Heart right ventricle (tissue), 16 donors: ENCODE data around the gene SNX1. TPM values are rescaled to one million over a fixed set of nuclear protein-coding genes. Genes with fewer than 3 reads are reported as not detected.

Experiments
- ATAC-seq, 8 donors: fragments of 200-7000 bp; cut with Tn5 transposase; one replicate each; pipeline ENCODE4 v1.9.1; 2020; ENCODE audit warnings: mild to moderate bottlenecking in 8 of 8, moderate library complexity in 8 of 8, moderate number of reproducible peaks in 1 of 8
- DNase-seq, 2 donors: peaks; one replicate each; pipeline ENCODE4 v3.0.0-alpha.2; 2020
- H3K27ac ChIP-seq, 10 donors: fragments of 200-600 bp; sonication (generic) in 2 of 10; one replicate each; pipeline versions ENCODE4 v1.5.0 to v1.8.0; 2020 to 2022; ENCODE audit warnings: mild to moderate bottlenecking in 3 of 10
- H3K27me3 ChIP-seq, 7 donors: fragments of 200-600 bp; one replicate each; pipeline ENCODE4 v1.8.0; 2021 to 2022; ENCODE audit warnings: mild to moderate bottlenecking in 2 of 7
- H3K36me3 ChIP-seq, 9 donors: fragments of 200-600 bp; sonication (generic) in 1 of 9; one replicate each; pipeline versions ENCODE4 v1.5.0 to v1.8.0; 2020 to 2022; ENCODE audit warnings: mild to moderate bottlenecking in 2 of 9
- H3K4me1 ChIP-seq, 9 donors: fragments of 200-600 bp; sonication (generic) in 1 of 9; one replicate each; pipeline versions ENCODE4 v1.5.0 to v1.8.0; 2020 to 2022; ENCODE audit warnings: mild to moderate bottlenecking in 4 of 9
- H3K4me3 ChIP-seq, 10 donors: fragments of 200-600 bp; sonication (generic) in 2 of 10; one replicate each; pipeline versions ENCODE4 v1.5.0 to v1.8.0; 2020 to 2022; ENCODE audit warnings: mild to moderate bottlenecking in 7 of 10, moderate library complexity in 2 of 10
- H3K9me3 ChIP-seq, 11 donors: fragments of 200-600 bp in 10 of 11; sonication (generic) in 2 of 11; one replicate each; pipeline versions ENCODE4 v1.5.0 to v1.8.0; 2013 to 2022; ENCODE audit warnings: mild to moderate bottlenecking in 2 of 11, control low read depth in 1 of 11, moderate library complexity in 1 of 11
- CTCF ChIP-seq, 9 donors: fragments of 200-600 bp; sonication (generic) in 2 of 9; IDR thresholded peaks; one replicate each; pipeline versions ENCODE4 v1.5.0 to v1.8.0; 2021 to 2022; ENCODE audit warnings: antibody characterized with exemption in 9 of 9, mild to moderate bottlenecking in 5 of 9, moderate library complexity in 1 of 9
- WGBS, 2 donors: extraction: QIAGEN DNeasy Blood & Tissue Kit; methylation state at CpG; one replicate each; pipeline ENCODE4 v1.1.7; 2013; ENCODE audit warnings: inconsistent platforms in 1 of 2; 5-methylcytosine and 5-hydroxymethylcytosine counted together
- intact Hi-C, 10 donors: fragments of 100-400 bp; cut with DNase I; formaldehyde crosslinking; loops; one replicate each; pipeline versions ENCODE4 v1.11.1 to v1.14.2; 2022
- polyA plus RNA-seq, 2 donors: library from polyadenylated mRNA; stranded (reverse); fragments of 200-250 nt; gene quantifications; one replicate each; pipeline ENCODE4 v1.2.3, GENCODE V29; 2013
- total RNA-seq, 10 donors: library from RNA; stranded (reverse); fragmentation: NEBNext Ultra II Directional in 3 of 10; extraction: Animal tissue kit (Norgen Biotek cat#: 25700) in 3 of 10; gene quantifications; one replicate each; pipeline versions ENCODE4 v1.2.1 to v1.2.4, GENCODE V29; 2021 to 2023
- donor health status: Arrhythmogenic right ventricular cardiomyopathy.
- donor health status: ischemic (EF 13 %, LVEDD 7.1; RV severe dilation, severe dysfunction).
- donor health status: healthy with polysubstance abuse.
- donor health status: DM: no; HTN: yes; CAD: no.
- donor health status: DM: no; HTN: no; CAD: no.
- donor health status: ischemic (EF 25% LVEDD 6.9; RV normal size, moderate dysfunction).
- donor health status: ischemic (EF 25% LVEDD 5.7; RV mildly dilated, moderate dysfunction).
- donor health status: healthy.
- donor health status: DM: yes; HTN: yes; CAD: no.
- donor health status: Ischemic cardiomyopathy.
- donor health status: ischemic (EF 35%, LVEDD 5.7; RV mildly dilated, moderate dysfunction).
- donor health status: nonischemic (EF 11% LVEDD 7.7; RV severe dilation, severe dysfunction).
- donor health status: DM: yes; HTN: yes; CAD: no.
- donor health status: PGD.
- donor health status: ischemic (EF 29% LVEDD 5.4; RV normal size, mild dysfunction).
- donor health status: nonischemic (EF 23%, LVEDD 6.1; RV moderate dilation, normal function).

SNX1 gene
- total and polyA plus RNA-seq, 12 donors = 44.9 to 110 (median 88.7) TPM

DNA sequence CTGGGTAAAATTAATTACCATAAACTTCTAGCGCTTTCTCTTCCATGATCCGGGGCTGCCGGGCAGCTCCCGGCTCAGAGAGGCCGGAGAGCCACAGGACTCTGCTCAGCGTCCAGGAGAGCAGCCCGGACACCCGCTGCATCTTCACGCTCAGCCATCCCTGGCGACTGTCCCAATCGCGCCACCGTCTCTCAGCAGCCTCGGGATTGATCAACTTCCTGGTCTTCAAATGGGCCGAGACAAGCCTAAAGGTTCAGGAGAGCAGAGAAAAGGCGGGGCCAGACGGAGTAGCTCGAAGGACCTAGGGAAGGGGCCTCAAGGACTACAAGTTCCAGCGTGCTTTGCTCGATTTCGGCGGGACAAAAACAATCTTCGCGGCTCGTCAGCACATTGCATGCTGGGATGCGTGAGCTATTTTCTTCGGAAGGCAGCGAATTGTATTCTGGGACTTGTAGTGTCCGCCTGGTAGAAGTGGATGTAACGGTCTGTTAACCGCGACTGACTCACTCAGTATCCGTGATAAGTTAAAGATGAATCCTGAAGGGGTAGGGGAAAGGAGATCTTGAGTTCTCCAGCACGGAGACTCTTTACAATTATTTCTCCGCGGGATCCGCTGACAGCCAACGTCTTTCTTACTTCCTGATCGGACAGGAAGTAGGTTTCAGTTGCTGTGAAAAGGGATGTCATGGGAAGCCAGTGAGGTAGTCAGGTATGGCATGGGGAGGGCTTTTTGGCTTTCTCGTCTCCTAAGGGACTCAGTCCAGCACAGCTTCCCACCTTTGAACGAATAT lies 2.0 kb upstream of the SNX1 start, which contains the start of gene CIAO2A:
TSS of gene CIAO2A (minus strand) at position 212 of the 791 bp plus-strand sequence. CDS start at position 142, 70 bp downstream.
- H3K36me3 ChIP-seq = peaks cover 0 to 17% (median 2%) of the 10 kb centered on the region in 9 donors
- ATAC-seq (peak; percentile 85 to 91 (median 87)), DNase-seq (peak; percentile 87 to 97)
- intact Hi-C loops = loop anchor here in 5 of 10 donors (2.0 to 10.0 kb wide), 5 partner anchors 58 to 291 kb away; partner anchors contain the start of genes SNX22 (in 3 of the 5), PCLAF (in 1 of the 5), PPIB (in 1 of the 5) and TRIP4 (in 1 of the 5)
- no peaks in the 10 kb centered on the region for H3K27me3 ChIP-seq
- peaks cover 6 to 85% (median 80%) of the 10 kb centered on the region in 9 donors for H3K4me1 ChIP-seq
- no peaks in the 10 kb centered on the region for H3K9me3 ChIP-seq
- TF ChIP-seq CTCF (IDR thresholded peaks at IDR 0.05) = no peak
- peak within 1 kb of the TSS; percentile 57 to 82 (median 74) for H3K4me3 ChIP-seq
- H3K27ac ChIP-seq = peak within 1 kb of the TSS; percentile 78 to 96 (median 87)
- WGBS, 2 donors = 0% methylated on average over 41 of the region's 41 CpGs

DNA sequence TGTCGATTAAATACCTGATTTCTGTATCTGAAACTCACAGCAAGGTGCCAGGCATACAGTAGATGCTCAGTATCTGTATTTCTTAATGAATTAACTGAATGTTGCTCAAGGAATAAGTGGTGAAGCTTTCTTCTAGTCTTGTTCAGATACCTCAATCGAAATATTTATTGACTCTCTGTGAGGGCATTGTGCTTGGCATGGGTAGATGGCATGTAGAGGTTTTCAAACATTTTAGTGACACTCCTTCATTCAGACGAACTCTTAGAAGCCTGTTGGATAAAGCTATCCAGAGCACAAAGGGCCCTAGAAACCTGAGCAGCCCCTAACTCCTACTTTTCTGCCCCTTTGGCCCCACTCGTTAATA lies 369 bp upstream of the SNX1 start:
- no peak for TF ChIP-seq CTCF (IDR thresholded peaks at IDR 0.05)
- intact Hi-C loops = loop anchor here in 6 of 10 donors (5.0 to 10.0 kb wide), 3 partner anchors 57 to 289 kb away; partner anchors contain the start of genes SNX22 (in 5 of the 6), PCLAF (in 1 of the 6) and TRIP4 (in 1 of the 6)
- peak overlapping the region in 9 of 10 donors; percentile 67 to 98 (median 95) for H3K4me3 ChIP-seq

DNA sequence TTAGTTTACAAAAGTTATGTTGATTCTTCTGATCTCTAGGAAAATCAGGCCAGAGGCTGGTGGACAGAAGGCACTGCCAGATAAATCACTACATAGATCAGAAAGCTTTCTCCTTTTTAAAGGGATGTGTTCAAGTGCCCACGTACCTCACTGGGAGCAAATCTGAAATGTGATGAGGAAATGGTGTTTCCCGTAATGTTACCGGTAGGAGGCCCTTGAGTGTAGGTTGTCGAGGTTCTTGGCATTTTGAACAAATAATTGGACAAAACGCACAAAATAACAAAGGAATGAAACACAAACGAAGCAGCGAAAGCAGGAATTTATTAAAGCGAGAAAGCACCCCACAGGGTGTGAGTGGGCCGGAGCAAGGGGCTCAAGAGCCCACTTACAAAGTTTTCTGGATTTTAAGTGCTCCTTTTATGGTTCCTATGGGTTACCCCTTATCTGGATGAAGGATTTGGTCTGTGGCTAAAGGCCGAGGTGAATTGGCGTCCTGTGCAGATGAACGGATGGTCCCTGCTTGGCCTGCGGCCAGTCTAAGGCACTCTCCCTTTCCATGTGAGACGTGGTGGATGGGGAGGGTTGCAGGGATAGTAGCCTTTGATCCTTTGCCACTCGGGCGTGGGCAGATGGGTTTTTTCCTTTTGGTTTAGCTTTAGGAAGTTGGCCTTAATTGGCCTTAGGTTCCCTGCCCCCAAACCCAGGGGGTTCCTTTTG lies 1.0 kb downstream of the SNX1 start:
- ATAC-seq = no peak
- WGBS, 2 donors = 4 to 5% methylated on average over 16 of the region's 16 CpGs
- Histone ChIP-seq H3K27me3 (no peaks in the 10 kb centered on the region), H3K27ac (peak overlapping the region in 8 of 10 donors; percentile 85 to 96 (median 90)), H3K9me3 (no peaks in the 10 kb centered on the region), H3K4me1 (peaks cover 6 to 82% (median 72%) of the 10 kb centered on the region in 9 donors), H3K4me3 (peak overlapping the region; percentile 67 to 98 (median 92)), H3K36me3 (no peaks in the 10 kb centered on the region)
- no peak for DNase-seq
- peak in 2 of 9 donors; percentile 5 to 9 for TF ChIP-seq CTCF (IDR thresholded peaks at IDR 0.05)
- intact Hi-C loops = loop anchor here in 6 of 10 donors (5.0 to 10.0 kb wide), 3 partner anchors 55 to 288 kb away; partner anchors contain the start of genes SNX22 (in 5 of the 6), PCLAF (in 1 of the 6) and TRIP4 (in 1 of the 6)

More for the DNA sequence above, 369 bp upstream of the SNX1 start:
- no peaks in the 10 kb centered on the region for H3K27me3 ChIP-seq
- H3K9me3 ChIP-seq = no peaks in the 10 kb centered on the region
- no peak for DNase-seq
- H3K4me1 ChIP-seq = peaks cover 6 to 84% (median 78%) of the 10 kb centered on the region in 9 donors
- peaks cover 0 to under 1% (median 0%) of the 10 kb centered on the region in 9 donors for H3K36me3 ChIP-seq
- 36 to 38% methylated on average over 4 of the region's 4 CpGs for WGBS, 2 donors
- ATAC-seq = no peak
- peak overlapping the region; percentile 56 to 96 (median 89) for H3K27ac ChIP-seq

DNA sequence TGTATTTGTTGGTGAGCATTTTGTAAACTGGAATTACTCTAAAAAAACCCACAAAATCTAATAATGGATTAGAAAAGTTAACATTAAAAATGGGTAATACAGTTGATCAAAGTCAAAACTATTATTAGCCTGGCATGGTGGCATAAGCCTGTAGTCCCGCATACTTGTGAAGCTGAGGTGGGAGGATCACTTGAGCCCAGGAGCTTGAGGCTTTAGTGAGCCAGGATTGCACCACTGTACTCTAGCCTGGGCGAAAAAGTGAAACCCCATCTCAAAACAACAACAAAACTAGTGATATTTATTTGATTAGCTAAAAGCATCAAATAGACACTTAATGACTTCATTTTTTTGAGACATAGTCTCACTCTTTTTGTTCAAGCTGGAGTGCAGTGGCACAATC lies 3.6 kb downstream of the SNX1 start:
- Histone ChIP-seq H3K4me1 (peaks cover 6 to 91% (median 56%) of the 10 kb centered on the region in 9 donors), H3K27me3 (no peaks in the 10 kb centered on the region), H3K4me3 (no peak overlapping the region), H3K36me3 (no peaks in the 10 kb centered on the region), H3K27ac (peak overlapping the region in 5 of 10 donors; percentile 9 to 69 (median 32)), H3K9me3 (no peaks in the 10 kb centered on the region)
- no peak for ATAC-seq
- 73 to 82% methylated on average over 2 of the region's 2 CpGs for WGBS, 2 donors
- intact Hi-C loops = loop anchor here in 6 of 10 donors (5.0 to 10.0 kb wide), 3 partner anchors 53 to 285 kb away; partner anchors contain the start of genes SNX22 (in 5 of the 6), PCLAF (in 1 of the 6) and TRIP4 (in 1 of the 6)
- no peak for DNase-seq
- no peak for TF ChIP-seq CTCF (IDR thresholded peaks at IDR 0.05)
